HL-60/S4 treated with retinoic acid at 250 ng/mL for 4 days and 3 days (cell line): ENCODE data around the gene BCAR1.
"Not testable (repeated sequence)": the region's sequence is repeated elsewhere in the genome, so short reads cannot be mapped to it uniquely, and the experiment has no call there.

Experiments
- in situ Hi-C: fragments of 300-500 bp; cut with MboI; formaldehyde crosslinking; loops from 2 replicates; pipeline ENCODE4 v1.7.0; 2022; ENCODE audit warnings: low sequenced_read_pairs

Gene BCAR1

GRCh38 chr16:75256696-75257343 lies 5.4 kb upstream of the BCAR1 start:
- in situ Hi-C loops, result no loop called here

- in situ Hi-C loops, result no loop called here
Measured at GRCh38 chr16:75256059-75256571, 4.7 kb upstream of the BCAR1 start.

GRCh38 chr16:75254359-75254837 lies 3.0 kb upstream of the BCAR1 start:
- in situ Hi-C loops, result no loop called here

GRCh38 chr16:75252946-75253911 lies 1.8 kb upstream of the BCAR1 start:
- in situ Hi-C loops, result no loop called here

- in situ Hi-C loops, result no loop called here
Measured at GRCh38 chr16:75252049-75252864, 833 bp upstream of the BCAR1 start.

- in situ Hi-C loops, result no loop called here
Measured at GRCh38 chr16:75250809-75251279, 580 bp downstream of the BCAR1 start.

GRCh38 chr16:75250089-75250808 lies 1.2 kb downstream of the BCAR1 start:
- in situ Hi-C loops, result no loop called here

GRCh38 chr16:75249441-75249840 lies 2.0 kb downstream of the BCAR1 start:
- in situ Hi-C loops, result no loop called here

GRCh38 chr16:75248536-75249380 lies 2.7 kb downstream of the BCAR1 start:
- in situ Hi-C loops, result no loop called here

GRCh38 chr16:75248142-75248535 lies 3.3 kb downstream of the BCAR1 start:
- in situ Hi-C loops, result no loop called here

- in situ Hi-C loops, result no loop called here
Measured at GRCh38 chr16:75247249-75247648, 4.2 kb downstream of the BCAR1 start.

- in situ Hi-C loops, result no loop called here
Measured at GRCh38 chr16:75246504-75247205, 4.8 kb downstream of the BCAR1 start.

GRCh38 chr16:75244844-75245758 lies 6.3 kb downstream of the BCAR1 start:
- in situ Hi-C loops, result no loop called here

- in situ Hi-C loops, result no loop called here
Measured at GRCh38 chr16:75244225-75244809, 7.1 kb downstream of the BCAR1 start.

- in situ Hi-C loops, result no loop called here
Measured at GRCh38 chr16:75243667-75244224, 7.7 kb downstream of the BCAR1 start.

- in situ Hi-C loops, result not testable (repeated sequence)
Measured at GRCh38 chr16:75242436-75243078, 8.9 kb downstream of the BCAR1 start.
